Stimulated activated naive B cell treated with anti-CD40 and anti-IgM and Interleukin-4, amounts not matched to agents 10 μg/mL and 1 μg/mL and 100 μg/mL, for 72 hours (primary cell): Measurements from ENCODE around the gene F7.
"Not testable (repeated sequence)": the region's sequence is repeated elsewhere in the genome, so short reads cannot be mapped to it uniquely, and the experiment has no call there.

ENCODE experiments used
- ATAC-seq, 2 donors: fragments of 150-1000 bp; cut with Tn5 transposase; replicated peaks; 2 replicates each; pipeline ENCODE4 v1.10.0; 2021; ENCODE audit warnings: moderate library complexity in 1 of 2
- DNase-seq: peaks from one replicate; pipeline ENCODE4 v3.0.0; 2021
- H3K27ac Mint-ChIP-seq: one replicate; pipeline ENCODE4 v1.8.0; 2022; ENCODE audit warnings: mild to moderate bottlenecking, mixed read lengths
- H3K27me3 Mint-ChIP-seq, 2 donors: one replicate each; pipeline ENCODE4 v1.8.0; 2022; ENCODE audit warnings: mixed read lengths in 2 of 2
- H3K36me3 Mint-ChIP-seq, 2 donors: one replicate each; pipeline ENCODE4 v1.8.0; 2022; ENCODE audit warnings: mixed read lengths in 2 of 2, mild to moderate bottlenecking in 1 of 2
- H3K4me1 Mint-ChIP-seq, 2 donors: one replicate each; pipeline ENCODE4 v1.8.0; 2022; ENCODE audit warnings: mixed read lengths in 2 of 2, mild to moderate bottlenecking in 1 of 2
- H3K4me3 Mint-ChIP-seq, 2 donors: one replicate each; pipeline ENCODE4 v1.8.0; 2022; ENCODE audit warnings: mild to moderate bottlenecking in 2 of 2, mixed read lengths in 2 of 2, moderate library complexity in 1 of 2
- H3K9me3 Mint-ChIP-seq, 2 donors: one replicate each; pipeline ENCODE4 v1.8.0; 2022; ENCODE audit warnings: mixed read lengths in 2 of 2, mild to moderate bottlenecking in 1 of 2

The F7 gene

GRCh38 chr13:113105032-113105920 is at the start of gene F7:
Gene F7 (plus strand): TSS chr13:113105791. CDS start chr13:113105842, 51 bp downstream.
- Mint-ChIP-seq H3K9me3 (no peaks in the 10 kb centered on the region), H3K27ac (no peak within 1 kb of the TSS)

GRCh38 chr13:113057084-113057483 is 48.5 kb upstream of the F7 start:
- Mint-ChIP-seq H3K27ac (no peak overlapping the region), H3K9me3 (no peaks in the 10 kb centered on the region), H3K4me1 (no peaks in the 10 kb centered on the region), H3K27me3 (no peaks in the 10 kb centered on the region), H3K36me3 (peaks cover 7 to 12% of the 10 kb centered on the region in 2 donors), H3K4me3 (no peak overlapping the region)
- no peak for DNase-seq
- no peak for ATAC-seq

More at GRCh38 chr13:113105032-113105920, at the start of gene F7:
- H3K36me3 Mint-ChIP-seq = no peaks in the 10 kb centered on the region
- no peak within 1 kb of the TSS for H3K4me3 Mint-ChIP-seq
- ATAC-seq (no peak), DNase-seq (no peak)
- H3K27me3 Mint-ChIP-seq = peaks cover 13 to 22% of the 10 kb centered on the region in 2 donors
- no peaks in the 10 kb centered on the region for H3K4me1 Mint-ChIP-seq

GRCh38 chr13:113057559-113057958 is 48.0 kb upstream of the F7 start:
- not testable (repeated sequence) for H3K27ac Mint-ChIP-seq, ATAC-seq

GRCh38 chr13:113058129-113058987 is 47.2 kb upstream of the F7 start:
- no peak overlapping the region for H3K27ac Mint-ChIP-seq

More at GRCh38 chr13:113057559-113057958, 48.0 kb upstream of the F7 start:
- not testable (repeated sequence) for DNase-seq, H3K9me3 Mint-ChIP-seq, H3K4me3 Mint-ChIP-seq, H3K4me1 Mint-ChIP-seq, H3K27me3 Mint-ChIP-seq
- peaks cover 7 to 11% of the 10 kb centered on the region in 2 donors for H3K36me3 Mint-ChIP-seq

GRCh38 chr13:113058988-113059850 is 46.4 kb upstream of the F7 start:
- no peak for ATAC-seq
- H3K36me3 Mint-ChIP-seq = peaks cover 4 to 7% of the 10 kb centered on the region in 2 donors
- H3K27me3 Mint-ChIP-seq = no peaks in the 10 kb centered on the region
- H3K27ac Mint-ChIP-seq = no peak overlapping the region
- H3K4me1 Mint-ChIP-seq = no peaks in the 10 kb centered on the region
- no peak overlapping the region for H3K4me3 Mint-ChIP-seq
- no peaks in the 10 kb centered on the region for H3K9me3 Mint-ChIP-seq
- no peak for DNase-seq

More at GRCh38 chr13:113058129-113058987, 47.2 kb upstream of the F7 start:
- H3K36me3 Mint-ChIP-seq = peaks cover 3 to 6% of the 10 kb centered on the region in 2 donors
- H3K4me1 Mint-ChIP-seq = no peaks in the 10 kb centered on the region
- no peak for ATAC-seq
- H3K27me3 Mint-ChIP-seq = no peaks in the 10 kb centered on the region
- DNase-seq = no peak
- H3K9me3 Mint-ChIP-seq = no peaks in the 10 kb centered on the region
- no peak overlapping the region for H3K4me3 Mint-ChIP-seq

GRCh38 chr13:113059891-113060290 is 45.7 kb upstream of the F7 start:
- no peak for DNase-seq
- no peaks in the 10 kb centered on the region for H3K4me1 Mint-ChIP-seq
- no peaks in the 10 kb centered on the region for H3K9me3 Mint-ChIP-seq
- H3K27me3 Mint-ChIP-seq = no peaks in the 10 kb centered on the region
- H3K4me3 Mint-ChIP-seq = no peak overlapping the region
- no peak for ATAC-seq
- H3K36me3 Mint-ChIP-seq = peaks cover 11 to 13% of the 10 kb centered on the region in 2 donors
- no peak overlapping the region for H3K27ac Mint-ChIP-seq

- no peak for ATAC-seq
- Mint-ChIP-seq H3K4me3 (no peak overlapping the region), H3K27ac (no peak overlapping the region), H3K36me3 (peaks cover 12 to 16% of the 10 kb centered on the region in 2 donors), H3K9me3 (no peaks in the 10 kb centered on the region), H3K4me1 (no peaks in the 10 kb centered on the region), H3K27me3 (no peaks in the 10 kb centered on the region)
- DNase-seq = no peak
These were observed 44.9 kb upstream of the F7 start for GRCh38 chr13:113060557-113061270.

- ATAC-seq (no peak), DNase-seq (no peak)
- H3K27ac Mint-ChIP-seq = no peak overlapping the region
- H3K9me3 Mint-ChIP-seq = no peaks in the 10 kb centered on the region
- H3K27me3 Mint-ChIP-seq = no peaks in the 10 kb centered on the region
- H3K4me1 Mint-ChIP-seq = no peaks in the 10 kb centered on the region
- no peak overlapping the region for H3K4me3 Mint-ChIP-seq
- peaks cover 14 to 17% of the 10 kb centered on the region in 2 donors for H3K36me3 Mint-ChIP-seq
These were observed 44.3 kb upstream of the F7 start for GRCh38 chr13:113061271-113061625.

GRCh38 chr13:113061796-113062425 is 43.7 kb upstream of the F7 start:
- no peaks in the 10 kb centered on the region for H3K4me1 Mint-ChIP-seq
- DNase-seq = no peak
- peaks cover 14 to 18% of the 10 kb centered on the region in 2 donors for H3K36me3 Mint-ChIP-seq
- ATAC-seq = no peak
- no peak overlapping the region for H3K27ac Mint-ChIP-seq
- H3K9me3 Mint-ChIP-seq = no peaks in the 10 kb centered on the region
- H3K27me3 Mint-ChIP-seq = no peaks in the 10 kb centered on the region
- no peak overlapping the region for H3K4me3 Mint-ChIP-seq

- H3K4me1 Mint-ChIP-seq = no peaks in the 10 kb centered on the region
- no peak overlapping the region for H3K27ac Mint-ChIP-seq
- ATAC-seq (no peak), DNase-seq (no peak)
- peaks cover 14 to 21% of the 10 kb centered on the region in 2 donors for H3K36me3 Mint-ChIP-seq
- H3K27me3 Mint-ChIP-seq = no peaks in the 10 kb centered on the region
- no peak overlapping the region for H3K4me3 Mint-ChIP-seq
- H3K9me3 Mint-ChIP-seq = no peaks in the 10 kb centered on the region
These were observed 42.9 kb upstream of the F7 start for GRCh38 chr13:113062691-113063090.

- H3K4me1 Mint-ChIP-seq = no peaks in the 10 kb centered on the region
- no peak overlapping the region for H3K27ac Mint-ChIP-seq
- ATAC-seq = no peak
- H3K27me3 Mint-ChIP-seq = no peaks in the 10 kb centered on the region
- H3K36me3 Mint-ChIP-seq = peaks cover 14 to 21% of the 10 kb centered on the region in 2 donors
- no peak overlapping the region for H3K4me3 Mint-ChIP-seq
- H3K9me3 Mint-ChIP-seq = no peaks in the 10 kb centered on the region
- DNase-seq = no peak
These were observed 42.5 kb upstream of the F7 start for GRCh38 chr13:113063091-113063491.

- no peaks in the 10 kb centered on the region for H3K27me3 Mint-ChIP-seq
- DNase-seq = no peak
- H3K9me3 Mint-ChIP-seq = no peaks in the 10 kb centered on the region
- peaks cover 14 to 21% of the 10 kb centered on the region in 2 donors for H3K36me3 Mint-ChIP-seq
- H3K4me1 Mint-ChIP-seq = no peaks in the 10 kb centered on the region
- no peak overlapping the region for H3K27ac Mint-ChIP-seq
- ATAC-seq = no peak
- H3K4me3 Mint-ChIP-seq = no peak overlapping the region
These were observed 41.5 kb upstream of the F7 start for GRCh38 chr13:113064000-113064533.
